ENCODE data around the gene PHACTR1.

PHACTR1 gene

GRCh38 chr6:13030396-13030795 lies 313.8 kb downstream of the PHACTR1 start:
- TF ChIP-seq MAX (IDR thresholded peaks at IDR 0.05): no peak
- TF ChIP-seq EP300 (IDR thresholded peaks at IDR 0.05; ENCODE audit: borderline replicate concordance): no peak
- no peak for TF ChIP-seq USF1 (IDR thresholded peaks at IDR 0.05)
- no peak for TF ChIP-seq EGR1 (IDR thresholded peaks at IDR 0.05)
- TF ChIP-seq RAD21 (IDR thresholded peaks at IDR 0.05; ENCODE audit: low read depth): no peak
- TF ChIP-seq CREB1 (IDR thresholded peaks at IDR 0.05; ENCODE audit: low read depth): no peak
- TF ChIP-seq CEBPB (IDR thresholded peaks at IDR 0.05): no peak

GRCh38 chr6:13032566-13032965 lies 316.0 kb downstream of the PHACTR1 start:
- TF ChIP-seq USF1 (IDR thresholded peaks at IDR 0.05) (no peak), CREB1 (IDR thresholded peaks at IDR 0.05; ENCODE audit: low read depth) (no peak)

- TF ChIP-seq MAX (IDR thresholded peaks at IDR 0.05) (no peak), FOXM1 (IDR thresholded peaks at IDR 0.05; ENCODE audit: borderline replicate concordance, low read depth) (no peak), USF1 (IDR thresholded peaks at IDR 0.05) (no peak), EP300 (IDR thresholded peaks at IDR 0.05; ENCODE audit: borderline replicate concordance) (no peak), NFIC (IDR thresholded peaks at IDR 0.05) (no peak), TCF12 (IDR thresholded peaks at IDR 0.05; ENCODE audit: low read depth) (no peak), RAD21 (IDR thresholded peaks at IDR 0.05; ENCODE audit: low read depth) (no peak), ZBTB7A (IDR thresholded peaks at IDR 0.05; ENCODE audit: low read depth) (no peak), EGR1 (IDR thresholded peaks at IDR 0.05) (no peak), CEBPB (IDR thresholded peaks at IDR 0.05) (no peak), TAF1 (IDR thresholded peaks at IDR 0.05; ENCODE audit: low read depth) (no peak), CREB1 (IDR thresholded peaks at IDR 0.05; ENCODE audit: low read depth) (no peak), YY1 (IDR thresholded peaks at IDR 0.05; ENCODE audit: low read depth) (no peak), TEAD4 (IDR thresholded peaks at IDR 0.05) (no peak), REST (IDR thresholded peaks at IDR 0.05; ENCODE audit: low read depth) (no peak)
Measured at GRCh38 chr6:13033145-13033544, 316.6 kb downstream of the PHACTR1 start.

GRCh38 chr6:13034316-13034715 lies 317.7 kb downstream of the PHACTR1 start:
- TF ChIP-seq TEAD4 (IDR thresholded peaks at IDR 0.05): no peak
- no peak for TF ChIP-seq YY1 (IDR thresholded peaks at IDR 0.05; ENCODE audit: low read depth)
- no peak for TF ChIP-seq ZBTB7A (IDR thresholded peaks at IDR 0.05; ENCODE audit: low read depth)
- no peak for TF ChIP-seq FOXM1 (IDR thresholded peaks at IDR 0.05; ENCODE audit: borderline replicate concordance, low read depth)
- no peak for TF ChIP-seq MAX (IDR thresholded peaks at IDR 0.05)
- no peak for TF ChIP-seq RAD21 (IDR thresholded peaks at IDR 0.05; ENCODE audit: low read depth)
- TF ChIP-seq CREB1 (IDR thresholded peaks at IDR 0.05; ENCODE audit: low read depth): no peak
- no peak for TF ChIP-seq EP300 (IDR thresholded peaks at IDR 0.05; ENCODE audit: borderline replicate concordance)
- TF ChIP-seq USF1 (IDR thresholded peaks at IDR 0.05): no peak
- TF ChIP-seq TAF1 (IDR thresholded peaks at IDR 0.05; ENCODE audit: low read depth): no peak
- TF ChIP-seq EGR1 (IDR thresholded peaks at IDR 0.05): no peak
- TF ChIP-seq REST (IDR thresholded peaks at IDR 0.05; ENCODE audit: low read depth): no peak

GRCh38 chr6:13035606-13036005 lies 319.0 kb downstream of the PHACTR1 start:
- TF ChIP-seq EP300 (IDR thresholded peaks at IDR 0.05; ENCODE audit: borderline replicate concordance) (no peak), TEAD4 (IDR thresholded peaks at IDR 0.05) (no peak), EGR1 (IDR thresholded peaks at IDR 0.05) (no peak)

- TF ChIP-seq FOXM1 (IDR thresholded peaks at IDR 0.05; ENCODE audit: borderline replicate concordance, low read depth): no peak
- no peak for TF ChIP-seq ZBTB7A (IDR thresholded peaks at IDR 0.05; ENCODE audit: low read depth)
Measured at GRCh38 chr6:13038315-13038714, 321.7 kb downstream of the PHACTR1 start.

All from Ishikawa (cell line).